ENCODE results near the gene RSF1.

DNA sequence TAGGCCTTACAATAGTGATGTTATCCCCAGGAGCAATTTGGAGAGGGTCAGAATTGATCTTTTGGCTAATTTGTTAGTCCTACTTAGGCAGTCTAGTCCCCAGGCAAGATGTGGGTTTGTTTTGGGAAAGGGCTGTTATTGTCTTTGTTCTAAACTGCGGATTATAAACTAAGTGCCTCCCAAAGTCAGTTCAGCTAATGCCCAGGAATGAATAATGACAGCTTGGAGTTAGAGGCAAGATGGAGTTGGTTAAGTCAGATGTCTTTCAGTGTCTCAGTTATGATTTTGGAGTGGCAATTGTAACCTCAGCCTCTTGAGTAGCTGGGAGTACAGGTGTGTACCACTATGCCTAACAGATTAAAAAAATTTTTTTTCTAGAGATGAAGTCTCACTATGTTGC is 175.6 kb downstream of the RSF1 start:
- TF ChIP-seq, protein P1, sequence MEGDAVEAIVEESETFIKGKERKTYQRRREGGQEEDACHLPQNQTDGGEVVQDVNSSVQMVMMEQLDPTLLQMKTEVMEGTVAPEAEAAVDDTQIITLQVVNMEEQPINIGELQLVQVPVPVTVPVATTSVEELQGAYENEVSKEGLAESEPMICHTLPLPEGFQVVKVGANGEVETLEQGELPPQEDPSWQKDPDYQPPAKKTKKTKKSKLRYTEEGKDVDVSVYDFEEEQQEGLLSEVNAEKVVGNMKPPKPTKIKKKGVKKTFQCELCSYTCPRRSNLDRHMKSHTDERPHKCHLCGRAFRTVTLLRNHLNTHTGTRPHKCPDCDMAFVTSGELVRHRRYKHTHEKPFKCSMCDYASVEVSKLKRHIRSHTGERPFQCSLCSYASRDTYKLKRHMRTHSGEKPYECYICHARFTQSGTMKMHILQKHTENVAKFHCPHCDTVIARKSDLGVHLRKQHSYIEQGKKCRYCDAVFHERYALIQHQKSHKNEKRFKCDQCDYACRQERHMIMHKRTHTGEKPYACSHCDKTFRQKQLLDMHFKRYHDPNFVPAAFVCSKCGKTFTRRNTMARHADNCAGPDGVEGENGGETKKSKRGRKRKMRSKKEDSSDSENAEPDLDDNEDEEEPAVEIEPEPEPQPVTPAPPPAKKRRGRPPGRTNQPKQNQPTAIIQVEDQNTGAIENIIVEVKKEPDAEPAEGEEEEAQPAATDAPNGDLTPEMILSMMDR (optimal IDR thresholded peaks at IDR 0.05 in 1 of 3, IDR thresholded peaks at IDR 0.05 in 1 of 3, conservative IDR thresholded peaks at IDR 0.05 in 1 of 3; ENCODE audit: extremely low read depth in 1 of 3, insufficient read depth in 2 of 3, low read length in 3 of 3): no peak
- TF ChIP-seq EZH2 (IDR thresholded peaks at IDR 0.05; ENCODE audit: low read length): no peak
